Activated CD8-positive, alpha-beta T cell treated with anti-CD3 and anti-CD28 coated beads, Interleukin-2, amount 10 ng/mL, durations not matched to agents 7 days and 5 days (primary cell): ENCODE measurements around the gene GADD45G. TPM values are rescaled to one million over a fixed set of nuclear protein-coding genes. Genes with fewer than 3 reads are reported as not detected.

Source experiments
- ATAC-seq: fragments of 150-1000 bp; cut with Tn5 transposase; one replicate; pipeline ENCODE4 v1.10.0; 2021; ENCODE audit warnings: moderate library complexity
- CTCF ChIA-PET: fragments of 350-600 bp; sonication (Branson Sonifier 250); formaldehyde crosslinking; loops from one replicate; lab custom pipeline; 2021; ENCODE audit warnings: antibody characterized with exemption; lab: Charles Lee
- POLR2A ChIA-PET: fragments of 350-600 bp; sonication (Branson Sonifier 250); formaldehyde crosslinking; loops from one replicate; lab custom pipeline; 2021; ENCODE audit warnings: antibody characterized with exemption; lab: Charles Lee
- DNase-seq: peaks from one replicate; pipeline ENCODE4 v3.0.0-alpha.2; 2020
- H3K27ac Mint-ChIP-seq: one replicate; pipeline ENCODE4 v1.8.0; 2021; ENCODE audit warnings: mild to moderate bottlenecking, mixed read lengths
- H3K27me3 Mint-ChIP-seq: one replicate; pipeline ENCODE4 v1.8.0; 2021; ENCODE audit warnings: low read depth, mixed read lengths
- H3K36me3 Mint-ChIP-seq: one replicate; pipeline ENCODE4 v1.8.0; 2021; ENCODE audit warnings: low read depth, mixed read lengths
- H3K4me1 Mint-ChIP-seq: one replicate; pipeline ENCODE4 v1.8.0; 2021; ENCODE audit warnings: low read depth, mixed read lengths
- H3K4me3 Mint-ChIP-seq: one replicate; pipeline ENCODE4 v1.8.0; 2021; ENCODE audit warnings: mild to moderate bottlenecking, mixed read lengths
- H3K9me3 Mint-ChIP-seq: one replicate; pipeline ENCODE4 v1.8.0; 2022; ENCODE audit warnings: mixed read lengths; ENCODE audit not compliant: insufficient read depth
- total RNA-seq, 2 experiments: library from RNA; stranded (reverse); gene quantifications; one replicate each; pipeline ENCODE4 v1.2.3, GENCODE V29; 2021

Gene GADD45G
- total RNA-seq, 2 experiments from 2014 or later = 7.4 to 7.7 TPM

DNA sequence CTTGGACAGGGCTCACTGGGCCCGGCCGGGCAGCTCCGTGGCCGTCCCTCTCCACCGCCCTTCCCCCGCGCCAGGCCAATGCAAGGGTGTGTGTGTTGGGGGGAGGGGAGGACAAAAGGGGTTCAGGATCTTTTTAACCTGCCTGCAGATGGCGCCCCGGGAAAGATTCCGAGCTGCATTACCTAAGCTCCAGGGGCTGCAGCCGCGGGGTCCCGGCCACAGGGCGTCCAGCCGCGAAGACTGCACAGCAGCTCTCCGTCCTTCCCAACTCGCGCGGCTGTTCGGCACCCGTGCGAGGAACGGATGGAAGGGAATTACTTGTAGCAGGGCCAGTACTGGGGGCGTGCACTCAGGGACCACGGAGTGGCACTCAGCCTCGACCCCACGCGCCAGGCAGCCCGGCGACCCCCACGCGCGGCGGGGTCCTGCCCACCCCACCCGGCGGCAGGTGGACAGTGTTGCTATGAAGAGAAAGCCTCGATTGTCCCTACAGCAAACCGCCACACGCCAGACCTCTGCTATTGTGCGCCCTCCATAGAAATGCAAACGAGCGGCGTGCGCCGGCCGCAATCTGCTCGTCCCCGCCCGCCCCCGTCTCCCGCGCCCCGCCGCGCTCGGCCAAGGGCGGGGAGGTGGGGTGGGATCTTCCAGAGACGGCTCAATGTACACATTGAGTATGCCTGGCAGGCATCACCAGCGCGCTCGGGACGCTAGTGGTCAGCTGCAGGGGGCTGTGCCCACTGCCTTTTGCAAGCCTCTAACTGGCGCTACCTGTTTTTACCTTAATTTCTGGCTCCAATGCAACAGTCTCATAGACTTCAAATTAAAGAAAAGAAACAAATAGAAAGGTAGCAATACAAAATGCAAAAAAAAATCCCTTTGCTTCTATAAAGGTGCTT is 796 bp upstream of the GADD45G start:
- Mint-ChIP-seq H3K27me3 (peaks cover 20% of the 10 kb centered on the region), H3K9me3 (no peaks in the 10 kb centered on the region), H3K4me1 (peaks cover 31% of the 10 kb centered on the region), H3K36me3 (peaks cover 10% of the 10 kb centered on the region), H3K27ac (peak overlapping the region; percentile 86), H3K4me3 (peak overlapping the region; percentile 86)
- ChIA-PET POLR2A (interaction anchor here (0.5 to 2.1 kb wide), 8 partner anchors 84 to 395 kb away, joined by 3 to 23 read pairs (median 4); no protein-coding TSS in a partner anchor), CTCF (interaction anchor here (0.6 to 11.0 kb wide), 32 partner anchors 11 to 517 kb away, joined by 3 to 287 read pairs (median 4); no protein-coding TSS in a partner anchor)
- ATAC-seq (peak; percentile 5), DNase-seq (peak; percentile 75)

DNA sequence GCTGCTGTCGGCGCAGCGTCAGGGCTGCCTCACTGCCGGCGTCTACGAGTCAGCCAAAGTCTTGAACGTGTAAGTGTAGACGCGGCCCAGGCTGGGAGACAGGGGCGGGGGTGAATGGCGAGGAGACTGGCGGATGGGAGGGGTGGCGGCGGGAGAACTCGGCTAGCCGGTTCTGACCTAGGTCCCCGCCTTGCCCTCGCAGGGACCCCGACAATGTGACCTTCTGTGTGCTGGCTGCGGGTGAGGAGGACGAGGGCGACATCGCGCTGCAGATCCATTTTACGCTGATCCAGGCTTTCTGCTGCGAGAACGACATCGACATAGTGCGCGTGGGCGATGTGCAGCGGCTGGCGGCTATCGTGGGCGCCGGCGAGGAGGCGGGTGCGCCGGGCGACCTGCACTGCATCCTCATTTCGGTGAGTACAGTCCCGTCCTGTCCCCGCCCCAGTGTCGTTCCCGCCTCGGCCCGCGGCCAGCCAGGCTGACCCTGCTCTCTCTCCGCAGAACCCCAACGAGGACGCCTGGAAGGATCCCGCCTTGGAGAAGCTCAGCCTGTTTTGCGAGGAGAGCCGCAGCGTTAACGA is 745 bp downstream of the GADD45G start:
- Mint-ChIP-seq H3K27me3 (peaks cover 18% of the 10 kb centered on the region), H3K9me3 (no peaks in the 10 kb centered on the region), H3K4me1 (peaks cover 31% of the 10 kb centered on the region), H3K4me3 (peak overlapping the region; percentile 86), H3K27ac (peak overlapping the region; percentile 71), H3K36me3 (peaks cover 10% of the 10 kb centered on the region)
- ATAC-seq = peak; percentile 43
- ChIA-PET CTCF (interaction anchor here (0.9 to 11.0 kb wide), 6 partner anchors 21 to 496 kb away, joined by 3 to 287 read pairs (median 50); no protein-coding TSS in a partner anchor), POLR2A (interaction anchor here (0.6 to 2.1 kb wide), 10 partner anchors 83 to 394 kb away, joined by 3 to 23 read pairs (median 3); no protein-coding TSS in a partner anchor)
- DNase-seq = peak; percentile 73

DNA sequence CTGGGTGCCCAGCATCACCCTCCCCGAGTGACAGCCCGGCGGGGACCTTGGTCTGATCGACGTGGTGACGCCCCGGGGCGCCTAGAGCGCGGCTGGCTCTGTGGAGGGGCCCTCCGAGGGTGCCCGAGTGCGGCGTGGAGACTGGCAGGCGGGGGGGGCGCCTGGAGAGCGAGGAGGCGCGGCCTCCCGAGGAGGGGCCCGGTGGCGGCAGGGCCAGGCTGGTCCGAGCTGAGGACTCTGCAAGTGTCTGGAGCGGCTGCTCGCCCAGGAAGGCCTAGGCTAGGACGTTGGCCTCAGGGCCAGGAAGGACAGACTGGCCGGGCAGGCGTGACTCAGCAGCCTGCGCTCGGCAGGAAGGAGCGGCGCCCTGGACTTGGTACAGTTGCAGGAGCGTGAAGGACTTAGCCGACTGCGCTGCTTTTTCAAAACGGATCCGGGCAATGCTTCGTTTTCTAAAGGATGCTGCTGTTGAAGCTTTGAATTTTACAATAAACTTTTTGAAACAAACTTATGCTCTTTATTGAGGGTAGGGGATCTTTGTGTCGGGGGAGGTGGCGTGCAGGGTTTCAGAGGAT is 1.3 kb downstream of the GADD45G start:
- peak; percentile 7 for ATAC-seq
- H3K27ac Mint-ChIP-seq = peak overlapping the region; percentile 71
- peaks cover 17% of the 10 kb centered on the region for H3K27me3 Mint-ChIP-seq
- H3K36me3 Mint-ChIP-seq = peaks cover 10% of the 10 kb centered on the region
- peak overlapping the region; percentile 86 for H3K4me3 Mint-ChIP-seq
- H3K9me3 Mint-ChIP-seq = no peaks in the 10 kb centered on the region
- CTCF ChIA-PET = interaction anchor here (0.9 to 11.0 kb wide), 4 partner anchors 20 to 495 kb away, joined by 3 to 287 read pairs (median 54); no protein-coding TSS in a partner anchor
- POLR2A ChIA-PET = interaction anchor here (0.6 to 2.1 kb wide), 6 partner anchors 82 to 319 kb away, joined by 3 to 23 read pairs (median 4); no protein-coding TSS in a partner anchor
- DNase-seq = peak; percentile 52
- peaks cover 31% of the 10 kb centered on the region for H3K4me1 Mint-ChIP-seq

GRCh38 chr9:89606624-89607311 is 2.0 kb downstream of the GADD45G start:
- Mint-ChIP-seq H3K36me3 (peaks cover 10% of the 10 kb centered on the region), H3K9me3 (no peaks in the 10 kb centered on the region), H3K4me3 (peak overlapping the region; percentile 86), H3K27ac (peak overlapping the region; percentile 71), H3K4me1 (peaks cover 31% of the 10 kb centered on the region), H3K27me3 (peaks cover 19% of the 10 kb centered on the region)
- ATAC-seq = no peak
- DNase-seq = peak; percentile 31
- ChIA-PET CTCF (interaction anchor here (0.9 to 11.0 kb wide), 3 partner anchors 489 to 495 kb away, joined by 3 to 287 read pairs (median 4); no protein-coding TSS in a partner anchor), POLR2A (interaction anchor here (1.1 to 1.6 kb wide), 3 partner anchors 85 to 318 kb away, joined by 3 to 4 read pairs (median 3); no protein-coding TSS in a partner anchor)

DNA sequence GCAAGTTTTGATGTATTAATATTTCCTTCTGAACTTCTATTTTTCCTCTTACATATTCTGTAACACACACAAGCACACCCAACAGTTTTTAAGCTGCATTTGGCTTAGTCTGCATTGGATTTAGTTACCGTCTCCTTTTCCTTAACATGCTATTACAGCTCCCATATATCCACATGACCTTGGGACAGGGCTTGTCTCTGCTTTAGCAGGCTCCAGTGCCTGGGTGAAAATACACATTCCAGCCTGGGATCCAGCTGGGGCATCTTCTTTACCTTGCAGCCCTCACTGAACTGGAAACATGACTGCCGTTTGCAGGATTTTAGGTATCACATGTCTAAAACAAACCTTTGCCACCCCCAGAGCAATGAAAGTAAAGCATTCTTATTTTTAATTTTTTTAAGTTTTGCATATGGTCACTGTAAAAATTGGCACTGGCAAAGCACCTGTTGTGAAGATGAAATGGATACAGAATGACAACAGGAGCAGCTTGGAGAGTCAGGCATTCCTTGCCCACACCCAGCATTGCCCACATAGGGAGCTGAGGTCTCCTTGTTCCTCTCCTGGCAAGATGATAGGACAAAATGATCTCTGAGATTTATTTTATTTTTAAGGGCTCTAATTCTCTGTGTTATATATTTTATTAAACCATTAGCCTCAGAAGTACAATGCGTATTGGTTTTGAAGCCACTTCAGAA is 4.0 kb downstream of the GADD45G start:
- H3K4me1 Mint-ChIP-seq = peaks cover 27% of the 10 kb centered on the region
- no peaks in the 10 kb centered on the region for H3K9me3 Mint-ChIP-seq
- DNase-seq (no peak), ATAC-seq (no peak)
- no peak overlapping the region for H3K4me3 Mint-ChIP-seq
- H3K36me3 Mint-ChIP-seq = peaks cover 10% of the 10 kb centered on the region
- ChIA-PET CTCF (interaction anchor here (1.2 to 2.4 kb wide), 4 partner anchors 11 to 487 kb away, joined by 4 to 6 read pairs (median 4); no protein-coding TSS in a partner anchor), POLR2A (no interaction called here)
- H3K27ac Mint-ChIP-seq = no peak overlapping the region
- peaks cover 25% of the 10 kb centered on the region for H3K27me3 Mint-ChIP-seq

- Mint-ChIP-seq H3K27me3 (peaks cover 25% of the 10 kb centered on the region), H3K4me3 (no peak overlapping the region), H3K4me1 (peaks cover 32% of the 10 kb centered on the region), H3K36me3 (peaks cover 10% of the 10 kb centered on the region), H3K9me3 (no peaks in the 10 kb centered on the region), H3K27ac (no peak overlapping the region)
- DNase-seq (no peak), ATAC-seq (no peak)
- POLR2A ChIA-PET = no interaction called here
- CTCF ChIA-PET = interaction anchor here (1.2 to 2.4 kb wide), 3 partner anchors 10 to 16 kb away, joined by 4 to 6 read pairs (median 4); no protein-coding TSS in a partner anchor
These were observed 4.7 kb downstream of the GADD45G start for GRCh38 chr9:89609426-89610006.

- H3K36me3 Mint-ChIP-seq = peaks cover 10% of the 10 kb centered on the region
- CTCF ChIA-PET = no interaction called here
- peaks cover 28% of the 10 kb centered on the region for H3K4me1 Mint-ChIP-seq
- POLR2A ChIA-PET = no interaction called here
- H3K4me3 Mint-ChIP-seq = no peak overlapping the region
- no peak overlapping the region for H3K27ac Mint-ChIP-seq
- ATAC-seq (no peak), DNase-seq (no peak)
- H3K27me3 Mint-ChIP-seq = peaks cover 25% of the 10 kb centered on the region
- H3K9me3 Mint-ChIP-seq = no peaks in the 10 kb centered on the region
These were observed 5.6 kb downstream of the GADD45G start for GRCh38 chr9:89610391-89610925.

DNA sequence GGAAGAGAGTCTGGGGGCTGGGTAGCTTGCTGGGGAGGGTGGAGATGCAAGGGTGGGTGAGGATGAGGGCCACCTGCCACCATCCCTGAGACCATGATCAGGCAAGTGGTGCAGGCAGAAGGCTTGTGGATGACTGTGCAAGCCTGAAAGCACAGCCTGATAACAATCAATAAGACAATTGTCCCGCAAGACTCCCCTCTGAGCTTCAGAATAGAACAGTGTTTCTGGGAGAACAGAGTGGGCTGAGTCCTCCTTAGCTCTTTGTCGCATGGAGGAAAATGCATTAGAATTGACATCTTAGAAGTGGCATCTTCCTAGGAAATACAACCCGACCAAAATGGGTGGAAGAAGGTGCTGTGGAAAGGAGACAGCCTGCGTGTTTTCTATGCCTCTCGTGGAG is 6.6 kb downstream of the GADD45G start:
- no peak overlapping the region for H3K4me3 Mint-ChIP-seq
- H3K9me3 Mint-ChIP-seq = no peaks in the 10 kb centered on the region
- no peak for DNase-seq
- POLR2A ChIA-PET = no interaction called here
- H3K36me3 Mint-ChIP-seq = peaks cover 6% of the 10 kb centered on the region
- peaks cover 25% of the 10 kb centered on the region for H3K27me3 Mint-ChIP-seq
- CTCF ChIA-PET = interaction anchor here (0.9 to 1.0 kb wide), 2 partner anchors 13 to 491 kb away, joined by 3 to 4 read pairs; no protein-coding TSS in a partner anchor
- H3K4me1 Mint-ChIP-seq = peaks cover 20% of the 10 kb centered on the region
- no peak overlapping the region for H3K27ac Mint-ChIP-seq
- ATAC-seq = no peak

DNA sequence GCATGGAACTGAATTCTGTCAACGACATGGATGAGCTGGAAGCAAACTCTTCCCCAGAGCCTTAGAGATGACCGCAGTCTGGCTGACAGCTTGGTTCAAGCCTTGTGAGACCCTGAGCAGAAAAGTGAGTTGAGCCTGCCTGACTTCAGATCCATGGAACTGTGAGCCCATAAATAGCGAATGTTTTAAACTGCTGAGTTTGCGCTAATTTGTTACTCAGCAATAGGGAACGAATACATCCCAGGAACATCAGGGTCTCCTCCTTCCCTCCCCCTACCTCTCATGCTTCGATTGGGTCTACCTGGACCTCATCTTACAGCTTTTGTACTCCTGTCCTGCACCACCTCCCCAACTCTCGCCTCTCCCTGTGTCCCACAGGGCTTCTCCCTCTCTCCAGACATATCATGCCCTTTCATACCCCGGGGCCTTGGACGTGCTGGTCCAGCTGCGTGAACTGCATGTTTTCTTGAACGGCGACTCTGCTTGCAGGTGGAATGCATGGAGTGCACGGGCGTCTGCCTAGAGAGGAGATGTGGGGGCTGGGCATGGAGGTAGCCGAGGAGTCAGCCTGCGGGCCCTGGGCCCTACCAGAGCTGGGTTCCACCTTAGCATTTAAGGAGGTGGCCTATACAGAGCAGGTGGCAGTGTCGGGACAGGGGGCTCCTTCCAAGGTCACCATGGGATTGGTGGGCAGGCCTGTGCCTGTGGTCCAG is 7.9 kb downstream of the GADD45G start:
- Mint-ChIP-seq H3K36me3 (no peaks in the 10 kb centered on the region), H3K27ac (no peak overlapping the region), H3K9me3 (no peaks in the 10 kb centered on the region), H3K4me1 (peaks cover 14% of the 10 kb centered on the region), H3K27me3 (peaks cover 25% of the 10 kb centered on the region), H3K4me3 (no peak overlapping the region)
- ChIA-PET CTCF (no interaction called here), POLR2A (no interaction called here)
- no peak for ATAC-seq
- DNase-seq = no peak
